T-helper 22 cell (primary cell): ENCODE results near the gene PYURF.

Experiments
- DNase-seq: peaks from one replicate; pipeline ENCODE4 v3.0.0-alpha.2; 2020; ENCODE audit warnings: low read depth

Gene PYURF

GRCh38 chr4:88511236-88511635 is 12.3 kb downstream of the PYURF start:
- no peak for DNase-seq

- DNase-seq: no peak
Measured at GRCh38 chr4:88503344-88503743, 20.2 kb downstream of the PYURF start.

DNA sequence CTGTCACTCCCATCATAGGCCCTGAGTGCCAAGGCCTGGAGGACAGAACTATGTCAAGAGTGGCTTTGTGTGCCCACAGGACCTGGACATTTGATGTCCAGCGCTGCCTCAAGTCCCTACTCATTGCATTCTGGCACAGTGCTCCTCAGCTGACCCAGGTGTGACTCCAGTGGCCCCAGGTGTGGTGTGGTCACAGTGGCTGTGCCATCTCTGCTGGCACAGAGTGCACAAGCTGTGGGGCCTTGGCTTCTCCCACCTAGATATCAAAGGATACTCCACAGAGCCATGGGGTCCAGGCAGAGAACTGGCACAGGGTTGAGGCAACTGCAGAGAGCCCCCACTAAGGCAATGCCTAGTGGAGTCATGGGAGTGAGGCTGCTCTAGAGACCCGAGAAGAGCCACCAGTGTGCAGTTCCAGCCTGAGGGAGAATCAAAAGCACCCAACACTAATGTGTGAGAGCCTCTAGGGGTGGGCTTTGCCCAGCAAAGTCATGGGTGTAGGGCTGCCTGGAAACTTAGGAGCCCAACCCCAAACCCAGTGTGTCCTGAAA is 25.6 kb downstream of the PYURF start:
- DNase-seq: no peak

- DNase-seq: no peak
Measured at GRCh38 chr4:88489100-88489761, 34.3 kb downstream of the PYURF start.

DNA sequence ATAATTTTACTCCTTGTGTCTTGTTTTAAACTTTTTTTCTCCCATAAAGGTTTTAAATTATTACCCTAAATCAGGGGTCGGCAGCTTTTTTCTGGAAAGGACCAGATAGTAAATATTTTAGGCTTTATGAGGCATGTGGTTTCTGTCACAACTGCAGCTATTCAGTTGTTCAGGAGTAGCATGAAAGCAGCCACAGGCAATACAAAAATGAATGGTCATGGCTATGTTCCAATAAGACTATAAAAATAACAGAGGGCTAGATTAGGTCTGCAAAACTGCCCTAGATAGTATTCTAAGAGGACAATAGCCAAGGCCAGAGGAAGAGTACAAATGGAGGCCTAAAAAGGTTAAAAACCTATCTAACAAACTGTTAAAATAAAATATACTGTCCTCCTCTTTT is 42.0 kb downstream of the PYURF start:
- no peak for DNase-seq

GRCh38 chr4:88478247-88478646 is 45.3 kb downstream of the PYURF start:
- DNase-seq: no peak

GRCh38 chr4:88477229-88477860 is 46.2 kb downstream of the PYURF start:
- no peak for DNase-seq
